Choroid plexus epithelial cell (primary cell): Measurements from ENCODE around the gene SLC35F1.

Experiments used
- DNase-seq: peaks from one replicate; pipeline ENCODE4 v3.0.0-alpha.2; 2010; ENCODE audit warnings: low read depth
- H3K4me3 ChIP-seq: 2 replicates; pipeline ENCODE4 v1.5.1; 2011; ENCODE audit warnings: low read depth, mild to moderate bottlenecking, control low read depth, low read length, moderate library complexity
- CTCF ChIP-seq: conservative IDR thresholded peaks from 2 replicates; pipeline ENCODE4 v1.5.1; 2011; ENCODE audit warnings: low read depth, mild to moderate bottlenecking, control low read depth, inconsistent platforms, low read length, moderate library complexity

The SLC35F1 gene

GRCh38 chr6:118305081-118305480 is 398.0 kb downstream of the SLC35F1 start:
- TF ChIP-seq CTCF: no peak
- no peak for DNase-seq

DNA sequence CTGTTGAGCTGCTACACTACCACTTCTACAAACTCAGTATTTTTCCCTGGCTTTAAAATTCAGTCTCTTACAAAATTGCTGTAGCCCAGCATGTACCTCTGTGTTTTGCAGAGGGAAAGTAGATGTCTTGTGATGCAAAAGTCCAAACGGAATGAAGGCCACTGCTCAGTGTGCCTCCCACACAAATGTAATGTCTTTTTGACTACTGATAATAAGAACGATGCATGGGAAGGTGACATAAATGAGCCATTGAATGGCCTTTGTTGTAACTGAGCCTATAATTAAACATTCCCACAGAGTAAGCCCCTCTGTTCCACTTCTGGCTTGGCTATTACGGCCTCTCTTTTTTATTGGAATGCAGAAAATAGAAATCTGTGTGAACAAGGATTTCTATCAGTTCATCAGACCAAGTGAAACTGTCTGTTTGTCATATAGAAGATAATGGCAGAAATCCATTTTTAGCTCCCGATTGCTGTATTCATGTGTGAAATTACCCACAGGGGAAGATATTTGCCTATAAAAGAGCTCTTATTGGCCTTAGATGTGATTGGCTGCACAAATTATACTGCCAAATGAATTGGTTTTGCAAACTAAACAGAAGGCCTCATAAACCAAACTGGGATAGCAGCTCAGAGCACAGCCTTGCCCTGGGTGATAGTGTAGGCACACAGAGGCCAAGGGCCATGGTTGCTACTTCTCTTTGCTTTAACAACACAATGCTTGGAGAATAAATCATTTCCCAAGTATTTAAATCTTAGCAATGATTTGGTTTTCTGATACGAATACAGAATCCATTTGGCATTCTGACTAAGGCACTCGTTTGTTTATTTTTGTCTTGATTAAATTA is 399.6 kb downstream of the SLC35F1 start:
- no peak overlapping the region for H3K4me3 ChIP-seq
- no peak for DNase-seq
- TF ChIP-seq CTCF: no peak

More at GRCh38 chr6:118305081-118305480, 398.0 kb downstream of the SLC35F1 start:
- H3K4me3 ChIP-seq: no peak overlapping the region

- TF ChIP-seq CTCF: no peak
- H3K4me3 ChIP-seq: no peak overlapping the region
- DNase-seq: no peak
Observed at GRCh38 chr6:118307581-118307980, 400.5 kb downstream of the SLC35F1 start.

DNA sequence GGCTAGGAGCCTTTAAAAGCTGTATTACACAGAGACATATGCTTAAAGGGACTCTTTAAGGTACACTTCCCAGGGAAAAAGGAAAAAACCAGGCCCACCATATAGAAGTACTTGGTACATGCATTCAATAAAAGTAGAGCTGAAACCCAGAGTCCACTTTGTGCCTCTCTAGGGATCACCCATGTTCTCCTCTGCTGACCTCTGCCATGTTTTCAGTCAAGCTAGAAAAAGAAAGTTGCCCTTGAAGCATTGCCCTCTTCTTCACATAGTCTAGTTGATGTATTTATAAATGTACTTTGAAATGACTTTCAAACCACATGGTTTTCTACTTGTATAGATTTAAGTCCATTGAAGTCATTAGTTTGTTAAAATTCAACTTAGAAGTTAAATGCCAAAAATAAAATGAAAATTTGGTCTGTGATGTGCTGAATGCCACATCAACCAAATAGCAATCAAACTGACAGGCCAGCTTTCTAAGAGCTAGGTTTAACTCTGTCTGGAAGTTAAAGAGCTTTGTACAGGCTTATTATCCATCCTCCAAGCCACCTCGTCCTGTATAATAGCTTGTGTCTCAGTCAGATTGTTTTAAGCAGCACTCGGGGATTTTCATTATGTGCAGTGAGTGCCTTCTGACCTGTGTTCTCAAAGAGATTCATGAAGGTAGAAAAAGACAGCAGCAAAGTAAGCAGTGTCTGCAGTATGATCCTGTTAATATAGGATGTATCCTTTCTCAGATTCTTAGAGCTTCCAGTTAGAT is 402.5 kb downstream of the SLC35F1 start:
- no peak for TF ChIP-seq CTCF
- H3K4me3 ChIP-seq: no peak overlapping the region

GRCh38 chr6:118313208-118313607 is 406.1 kb downstream of the SLC35F1 start:
- no peak for DNase-seq
- H3K4me3 ChIP-seq: no peak overlapping the region
- TF ChIP-seq CTCF: no peak

More for the DNA sequence above, 402.5 kb downstream of the SLC35F1 start:
- DNase-seq: no peak

DNA sequence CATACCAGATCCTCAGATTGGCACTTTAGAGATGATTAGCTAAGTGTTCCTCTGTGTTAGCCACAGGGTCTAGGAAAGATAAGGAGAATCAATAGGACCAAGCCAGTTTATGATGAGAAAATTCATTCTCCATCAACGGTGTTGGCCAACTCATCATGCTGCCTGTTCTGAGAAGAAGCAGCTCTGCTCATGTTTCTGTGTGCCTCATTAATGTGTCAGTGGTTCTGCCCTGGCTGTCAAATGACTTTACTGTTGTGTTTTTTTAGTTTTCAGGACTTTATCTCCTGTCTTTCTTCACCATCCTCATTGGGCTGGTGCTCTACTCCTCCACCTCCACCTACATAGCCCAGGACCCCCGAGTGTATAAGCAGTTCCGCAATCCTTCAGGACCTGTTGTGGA is 406.7 kb downstream of the SLC35F1 start:
- no peak for TF ChIP-seq CTCF
- no peak for DNase-seq

More for the DNA sequence above, 406.7 kb downstream of the SLC35F1 start:
- H3K4me3 ChIP-seq: no peak overlapping the region
